Measurements from ENCODE around the gene SLC1A7. TPM values are rescaled to one million over a fixed set of nuclear protein-coding genes. Genes with fewer than 3 reads are reported as not detected.

The SLC1A7 gene
- total RNA-seq, 1 experiment from 2014 or later: not detected

DNA sequence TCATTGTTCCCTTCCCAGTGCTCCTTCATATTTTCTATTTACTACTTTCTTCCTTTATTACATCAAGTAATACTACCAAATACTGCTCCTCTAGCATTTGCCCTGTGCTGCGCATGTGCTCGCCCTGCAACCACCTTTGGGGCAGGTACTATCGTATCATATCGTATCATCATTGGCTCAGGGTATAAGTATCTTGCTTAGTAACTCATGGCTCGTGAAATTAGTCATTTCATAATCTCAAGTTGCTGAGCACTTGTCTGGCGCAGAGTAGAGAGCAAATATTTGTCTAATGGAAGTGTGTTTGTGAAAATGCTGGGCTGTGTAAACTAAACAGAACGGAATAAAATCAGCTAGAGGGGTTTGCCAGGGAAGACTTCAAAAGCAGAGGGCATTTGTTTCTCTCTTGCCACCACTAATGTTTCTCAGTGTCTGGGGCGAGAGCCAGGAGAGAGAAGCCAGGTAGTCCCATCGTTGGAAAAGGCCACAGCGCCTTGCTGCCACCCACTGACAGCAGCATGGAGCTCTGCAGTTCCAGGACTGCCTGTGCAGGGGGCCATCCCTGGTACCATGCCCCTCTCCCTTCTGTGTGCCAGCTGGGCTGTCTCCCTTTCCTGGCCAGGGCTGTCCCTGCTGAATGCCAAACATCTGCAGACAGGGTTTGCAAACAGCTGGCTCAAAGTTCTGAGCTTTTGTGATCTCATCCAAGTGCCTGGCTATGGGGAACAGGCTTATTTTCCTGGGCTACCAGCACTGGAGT lies 34.2 kb upstream of the SLC1A7 start:
- ATAC-seq (no peak), DNase-seq (ENCODE audit: low read depth, low spot score) (no peak)
- H3K4me3 ChIP-seq (replicated peaks in 1 of 2; ENCODE audit: low read depth in 1 of 2, low read length in 2 of 2): no peak overlapping the region
- no peak overlapping the region for H2AFZ ChIP-seq (ENCODE audit: low read depth, low read length, poor library complexity, severe bottlenecking)
- intact Hi-C loops (cut with micrococcal nuclease): no loop called here
- no peak overlapping the region for H3K9ac ChIP-seq (ENCODE audit: low read length)
- ChIA-PET POLR2A (no interaction called here), RAD21 (ENCODE audit: low non-redundant PET in 1 of 2, low total read pairs in 2 of 2, uncharacterized antibody in 2 of 2, unreplicated experiment in 2 of 2) (no interaction called here), CTCF (interaction anchor here (0.8 kb wide), 1 partner anchor 272 kb away, joined by 4 read pairs; no protein-coding TSS in a partner anchor)
- no peaks in the 10 kb centered on the region for H3K9me3 ChIP-seq (ENCODE audit: control insufficient read depth in 1 of 2, insufficient read depth in 1 of 2, low read depth in 1 of 2, low read length in 2 of 2)
- H3K27ac ChIP-seq (ENCODE audit: low read depth, low read length): no peak overlapping the region
- H4K20me1 ChIP-seq (ENCODE audit: insufficient read depth): no peaks in the 10 kb centered on the region
- no peaks in the 10 kb centered on the region for H3K9me2 ChIP-seq (ENCODE audit: insufficient read depth)
- BruUV-seq (replicated peaks): no TSS peak
- no peaks in the 10 kb centered on the region for H3K79me2 ChIP-seq (ENCODE audit: insufficient read depth, low read length)
- H3K27me3 ChIP-seq (ENCODE audit: insufficient read depth, low read length): no peaks in the 10 kb centered on the region
- no peak for TF ChIP-seq POLR2A (IDR thresholded peaks at IDR 0.05; ENCODE audit: borderline replicate concordance, extremely low read depth, insufficient read depth, insufficient read length)
- TF ChIP-seq, protein P1, sequence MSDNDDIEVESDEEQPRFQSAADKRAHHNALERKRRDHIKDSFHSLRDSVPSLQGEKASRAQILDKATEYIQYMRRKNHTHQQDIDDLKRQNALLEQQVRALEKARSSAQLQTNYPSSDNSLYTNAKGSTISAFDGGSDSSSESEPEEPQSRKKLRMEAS (IDR thresholded peaks at IDR 0.05): no peak
- TF ChIP-seq, protein P2, sequence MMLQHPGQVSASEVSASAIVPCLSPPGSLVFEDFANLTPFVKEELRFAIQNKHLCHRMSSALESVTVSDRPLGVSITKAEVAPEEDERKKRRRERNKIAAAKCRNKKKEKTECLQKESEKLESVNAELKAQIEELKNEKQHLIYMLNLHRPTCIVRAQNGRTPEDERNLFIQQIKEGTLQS (IDR thresholded peaks at IDR 0.05): no peak
- TF ChIP-seq FOSL1 (IDR thresholded peaks at IDR 0.05; ENCODE audit: low read depth): no peak
- TF ChIP-seq RAD21 (IDR thresholded peaks at IDR 0.05; ENCODE audit: low read depth): peak; percentile 46
- no peak for TF ChIP-seq ZFX (IDR thresholded peaks at IDR 0.05)
- TF ChIP-seq SRF (IDR thresholded peaks at IDR 0.05; ENCODE audit: low read depth): no peak
- TF ChIP-seq, protein P3, sequence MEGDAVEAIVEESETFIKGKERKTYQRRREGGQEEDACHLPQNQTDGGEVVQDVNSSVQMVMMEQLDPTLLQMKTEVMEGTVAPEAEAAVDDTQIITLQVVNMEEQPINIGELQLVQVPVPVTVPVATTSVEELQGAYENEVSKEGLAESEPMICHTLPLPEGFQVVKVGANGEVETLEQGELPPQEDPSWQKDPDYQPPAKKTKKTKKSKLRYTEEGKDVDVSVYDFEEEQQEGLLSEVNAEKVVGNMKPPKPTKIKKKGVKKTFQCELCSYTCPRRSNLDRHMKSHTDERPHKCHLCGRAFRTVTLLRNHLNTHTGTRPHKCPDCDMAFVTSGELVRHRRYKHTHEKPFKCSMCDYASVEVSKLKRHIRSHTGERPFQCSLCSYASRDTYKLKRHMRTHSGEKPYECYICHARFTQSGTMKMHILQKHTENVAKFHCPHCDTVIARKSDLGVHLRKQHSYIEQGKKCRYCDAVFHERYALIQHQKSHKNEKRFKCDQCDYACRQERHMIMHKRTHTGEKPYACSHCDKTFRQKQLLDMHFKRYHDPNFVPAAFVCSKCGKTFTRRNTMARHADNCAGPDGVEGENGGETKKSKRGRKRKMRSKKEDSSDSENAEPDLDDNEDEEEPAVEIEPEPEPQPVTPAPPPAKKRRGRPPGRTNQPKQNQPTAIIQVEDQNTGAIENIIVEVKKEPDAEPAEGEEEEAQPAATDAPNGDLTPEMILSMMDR (IDR thresholded peaks at IDR 0.05 in 2 of 3, conservative IDR thresholded peaks at IDR 0.05 in 1 of 3; ENCODE audit: borderline replicate concordance in 1 of 3, insufficient read depth in 1 of 3, low read depth in 2 of 3, low read length in 2 of 3): 0 out of 6 replicates have a peak, but pooled peaks of 1 of the 3 experiments have one; percentile 14
- TF ChIP-seq POLR2AphosphoS5 (IDR thresholded peaks at IDR 0.05; ENCODE audit: low read depth, low read length): no peak
- TF ChIP-seq TCF7L2 (IDR thresholded peaks at IDR 0.05; ENCODE audit: borderline replicate concordance, extremely low read depth, insufficient read depth, insufficient read length): no peak
- no peak overlapping the region for H3K4me2 ChIP-seq (ENCODE audit: low read length)
- H3K36me3 ChIP-seq (ENCODE audit: control insufficient read depth in 1 of 2, insufficient read depth in 2 of 2, low read length in 2 of 2): no peaks in the 10 kb centered on the region
- H3K4me1 ChIP-seq (ENCODE audit: control insufficient read depth in 1 of 2, insufficient read depth in 2 of 2, low read length in 2 of 2): peaks cover 3 to 6% of the 10 kb centered on the region in 2 experiments; a peak in 3 of 4 replicates

Data from HCT116 (cell line).